Activated CD4-positive, alpha-beta T cell treated with anti-CD3 and anti-CD28 coated beads for 1 hour (primary cell): ENCODE measurements around the gene OR6C76.
"Not testable (repeated sequence)": the region's sequence is repeated elsewhere in the genome, so short reads cannot be mapped to it uniquely, and the experiment has no call there.

Source experiments
- DNase-seq: peaks from one replicate; pipeline ENCODE4 v3.0.0-alpha.2; 2020

The OR6C76 gene

DNA sequence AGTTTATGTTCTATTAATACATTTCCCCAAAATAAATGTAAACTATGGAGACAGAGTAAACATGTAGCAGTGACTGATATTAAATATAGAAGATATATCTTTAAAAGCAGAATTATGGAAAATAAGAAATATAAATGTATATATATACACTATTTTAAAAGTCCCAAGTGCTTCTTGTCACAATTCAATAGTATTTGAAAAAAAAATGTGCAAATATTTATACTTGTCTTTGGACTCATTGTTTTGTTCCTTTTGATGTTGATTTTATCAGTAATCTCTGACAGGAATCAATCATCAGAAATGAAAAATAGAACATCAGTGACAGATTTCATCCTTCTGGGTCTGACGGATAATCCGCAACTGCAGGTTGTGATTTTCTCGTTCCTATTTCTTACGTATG lies at the start of gene OR6C76:
OR6C76 (plus strand) TSS at position 301 of the 400 bp plus-strand sequence; CDS start at position 301, 0 bp downstream.
- no peak for DNase-seq

GRCh38 chr12:55385891-55386290 lies 40.2 kb upstream of the OR6C76 start:
- no peak for DNase-seq

DNA sequence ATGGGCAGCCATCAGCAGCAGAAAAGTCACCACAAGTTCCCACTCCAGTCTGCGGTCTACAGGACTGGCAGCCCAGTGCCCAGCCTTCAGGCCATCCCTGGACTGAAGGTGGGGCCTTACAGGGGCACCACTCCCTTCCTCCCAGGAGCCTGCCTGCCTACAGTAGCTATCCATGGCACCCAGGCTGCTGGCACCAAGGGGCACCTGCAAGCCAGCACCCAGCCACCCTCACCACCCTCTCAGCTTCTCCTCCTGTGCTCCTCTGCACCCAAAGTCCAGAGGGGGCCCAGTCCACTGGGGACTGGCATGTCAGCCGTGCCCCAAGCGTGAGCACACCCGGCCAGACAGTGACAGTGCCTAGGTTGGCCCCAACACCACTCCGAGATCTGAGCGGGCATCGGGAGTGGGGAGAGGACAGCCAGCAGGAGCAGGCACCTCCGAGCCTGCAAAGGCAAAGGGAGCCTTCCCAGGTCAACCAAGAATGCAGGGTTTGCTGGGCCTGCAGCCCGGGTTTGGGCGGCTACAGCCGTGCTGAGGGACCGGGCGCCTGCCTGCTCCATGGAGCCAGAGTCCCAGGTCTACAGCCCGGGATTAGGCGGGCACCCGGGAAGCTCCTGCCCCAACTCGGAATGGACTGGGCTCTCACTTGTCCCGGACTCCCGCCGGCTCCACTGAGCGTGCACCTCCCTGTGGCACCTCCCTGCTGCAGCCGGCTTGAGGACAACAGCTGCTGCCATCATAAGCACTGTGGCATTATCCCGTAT lies 33.8 kb upstream of the OR6C76 start:
- DNase-seq = no peak

- DNase-seq = no peak
Measured at GRCh38 chr12:55396326-55396725, 29.7 kb upstream of the OR6C76 start.

DNA sequence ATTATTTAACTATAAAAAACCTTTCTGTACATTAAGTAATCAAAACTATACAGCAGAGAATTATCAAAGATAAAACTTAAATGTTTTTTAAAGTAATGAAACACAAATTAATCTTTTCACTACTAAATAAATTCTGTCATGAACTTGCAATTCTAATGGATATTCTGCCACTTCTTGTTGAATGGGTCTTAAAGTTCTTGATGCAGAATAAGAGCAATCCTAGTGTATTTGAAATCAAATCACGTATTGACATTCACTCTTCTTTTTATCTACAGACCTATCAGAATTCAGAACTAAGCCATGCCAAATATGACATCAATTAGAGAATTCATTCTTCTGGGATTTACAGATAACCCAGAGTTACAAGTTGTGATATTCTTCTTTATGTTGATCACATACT lies 25.8 kb upstream of the OR6C76 start, which contains the start of gene OR6C65:
OR6C65 (plus strand) TSS at position 301 of the 400 bp plus-strand sequence; CDS start at position 301, 0 bp downstream.
- no peak for DNase-seq

DNA sequence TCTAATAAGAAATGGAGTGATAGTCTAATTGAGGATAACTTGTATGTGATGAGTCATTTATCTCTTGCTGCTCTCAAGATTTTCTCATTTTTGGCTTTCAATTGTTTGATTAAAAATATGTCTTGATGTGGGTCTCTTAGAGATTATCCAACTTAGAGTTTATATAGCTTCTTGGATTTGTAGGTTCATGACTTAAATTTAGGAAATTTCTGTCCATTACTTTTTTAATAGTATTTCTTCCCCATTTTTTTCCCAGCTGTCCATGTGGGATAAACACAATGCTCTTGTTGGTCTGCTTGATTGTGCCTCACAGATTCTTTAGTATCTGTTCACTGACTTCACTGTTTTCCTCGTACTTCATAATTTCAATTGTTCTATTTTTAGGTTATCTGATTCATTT lies 18.2 kb upstream of the OR6C76 start:
- DNase-seq = no peak

GRCh38 chr12:55409133-55409532 lies 16.9 kb upstream of the OR6C76 start:
- DNase-seq = not testable (repeated sequence)

DNA sequence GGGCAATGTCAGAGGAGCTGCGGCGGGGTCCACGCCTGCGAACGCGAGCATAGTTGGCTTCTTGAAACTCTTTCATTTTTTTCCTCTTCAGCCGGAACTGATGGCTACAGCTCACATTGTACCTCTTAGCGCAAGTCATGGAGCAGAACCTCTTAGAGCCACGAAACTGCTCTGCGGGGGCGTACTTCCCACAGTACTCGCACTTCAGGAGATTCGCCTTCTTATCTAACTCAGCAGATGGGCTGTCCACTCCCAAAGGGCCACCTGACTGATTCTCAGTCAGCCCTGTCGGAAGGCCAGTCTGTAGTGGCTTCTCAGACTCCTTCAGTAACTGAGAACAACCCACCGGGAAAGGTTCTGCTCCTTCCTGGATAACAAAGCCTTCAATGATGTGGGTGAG lies 13.9 kb upstream of the OR6C76 start:
- not testable (repeated sequence) for DNase-seq

GRCh38 chr12:55413498-55414388 lies 12.3 kb upstream of the OR6C76 start:
- DNase-seq = not testable (repeated sequence)

DNA sequence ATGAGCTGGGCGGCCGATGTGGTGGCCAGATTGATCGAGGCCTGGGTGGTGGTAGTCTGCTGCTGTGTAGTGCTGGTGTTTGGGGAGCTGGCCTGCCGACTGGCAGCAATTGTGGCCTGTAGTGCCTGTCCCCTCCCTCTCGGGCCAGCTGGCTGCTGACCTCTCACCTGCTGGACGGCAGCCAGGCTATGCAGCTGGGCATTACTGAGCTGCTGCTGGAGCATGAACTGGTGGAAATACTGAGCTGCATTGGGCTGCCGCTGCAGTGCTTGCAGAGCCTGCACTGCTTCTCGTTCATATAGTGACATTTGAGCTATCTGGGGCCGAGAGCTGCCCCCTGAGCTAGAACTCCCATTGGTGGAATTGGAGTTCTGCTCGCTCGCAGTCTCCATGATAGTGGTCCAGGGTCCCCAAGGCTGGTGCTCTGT lies 11.6 kb upstream of the OR6C76 start:
- not testable (repeated sequence) for DNase-seq

DNA sequence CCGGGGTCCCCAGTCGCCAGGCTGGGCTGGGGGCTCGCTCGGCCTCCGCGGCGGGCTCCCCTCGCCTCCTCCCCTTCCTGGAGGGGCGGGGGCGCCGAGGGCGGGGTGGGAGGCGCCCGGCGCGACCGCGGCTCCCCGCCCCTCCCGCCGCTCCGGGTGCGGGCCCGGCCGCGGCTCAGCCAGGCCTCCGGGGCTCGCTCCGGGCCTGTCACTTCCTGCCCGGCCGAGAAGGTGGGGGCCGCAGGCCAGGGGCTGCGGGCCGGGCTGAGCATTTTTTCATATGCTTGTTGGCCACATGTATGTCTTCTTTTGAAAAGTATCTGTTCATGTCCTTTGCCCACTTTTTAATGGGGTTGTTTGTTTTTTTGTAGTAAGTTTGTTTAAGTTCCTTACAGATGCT lies 11.2 kb upstream of the OR6C76 start:
- DNase-seq = not testable (repeated sequence)

- no peak for DNase-seq
Measured at GRCh38 chr12:55416961-55417360, 9.1 kb upstream of the OR6C76 start.

GRCh38 chr12:55420307-55420962 lies 5.6 kb upstream of the OR6C76 start:
- no peak for DNase-seq

DNA sequence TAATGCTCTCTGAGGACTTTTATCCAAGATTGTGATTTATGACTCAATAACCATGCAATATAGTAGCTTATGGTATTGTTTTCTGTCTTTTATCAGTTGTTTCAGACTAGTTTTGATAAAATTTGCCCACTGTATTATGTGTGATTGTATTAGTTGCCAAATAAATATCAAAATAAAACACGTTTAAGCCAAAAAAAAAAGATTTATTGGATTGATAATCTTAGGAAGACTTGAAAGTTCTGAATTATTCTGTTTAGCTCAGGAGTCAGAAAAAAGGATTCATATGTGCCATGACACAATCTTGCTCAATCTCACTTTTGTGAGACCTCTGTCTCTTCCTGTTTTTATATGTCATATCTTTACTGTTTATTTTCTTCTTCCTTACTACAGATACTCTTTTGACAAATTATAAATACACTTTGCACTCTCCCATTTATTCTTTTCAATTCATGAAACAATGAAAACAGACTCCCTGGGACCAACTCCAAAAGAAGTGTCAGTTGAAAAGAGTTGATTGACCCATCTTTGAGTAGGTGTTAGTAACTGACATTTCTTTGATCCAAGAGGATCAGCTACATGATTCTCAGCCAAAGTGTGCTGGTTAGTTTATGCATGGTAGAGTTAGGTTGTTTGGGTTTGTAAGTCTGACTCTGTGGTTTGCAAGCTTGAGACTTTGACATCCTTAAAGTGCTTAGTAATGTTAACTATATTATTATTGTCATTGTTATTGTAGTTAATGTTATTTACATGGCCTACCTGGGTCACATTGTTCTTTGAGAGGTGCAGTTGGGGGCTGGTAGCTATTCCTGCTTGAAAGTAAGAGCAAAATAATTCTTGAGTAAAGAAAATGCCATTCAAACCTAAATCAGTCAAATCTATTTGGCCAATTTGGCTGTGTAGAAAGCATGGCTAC lies 2.5 kb downstream of the OR6C76 start:
- no peak for DNase-seq

- not testable (repeated sequence) for DNase-seq
Measured at GRCh38 chr12:55441233-55441632, 15.2 kb downstream of the OR6C76 start.

- DNase-seq = no peak
Measured at GRCh38 chr12:55443776-55444175, 17.7 kb downstream of the OR6C76 start, which contains the start of gene OR6C2. Gene OR6C2 (plus strand): TSS chr12:55444076. CDS start chr12:55452214, 8,138 bp downstream.

DNA sequence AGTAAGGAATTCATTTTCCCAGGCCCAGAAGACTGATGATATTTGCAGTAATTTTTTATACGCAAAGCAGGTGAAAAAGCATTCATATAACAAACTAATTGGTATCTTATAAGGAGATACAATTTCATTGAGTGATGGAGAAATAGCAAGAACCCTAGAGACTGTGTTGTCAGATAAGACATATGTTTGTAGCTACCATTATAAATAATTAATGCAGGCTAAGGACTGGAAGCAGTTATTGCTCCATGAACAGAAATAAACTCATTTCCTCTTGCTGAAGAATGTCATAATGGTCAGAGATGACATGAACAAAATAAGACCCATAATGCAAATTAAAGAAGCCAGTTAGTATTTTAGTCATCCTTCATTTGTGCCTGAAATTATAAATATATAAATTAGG lies 19.3 kb downstream of the OR6C76 start:
- DNase-seq = no peak

DNA sequence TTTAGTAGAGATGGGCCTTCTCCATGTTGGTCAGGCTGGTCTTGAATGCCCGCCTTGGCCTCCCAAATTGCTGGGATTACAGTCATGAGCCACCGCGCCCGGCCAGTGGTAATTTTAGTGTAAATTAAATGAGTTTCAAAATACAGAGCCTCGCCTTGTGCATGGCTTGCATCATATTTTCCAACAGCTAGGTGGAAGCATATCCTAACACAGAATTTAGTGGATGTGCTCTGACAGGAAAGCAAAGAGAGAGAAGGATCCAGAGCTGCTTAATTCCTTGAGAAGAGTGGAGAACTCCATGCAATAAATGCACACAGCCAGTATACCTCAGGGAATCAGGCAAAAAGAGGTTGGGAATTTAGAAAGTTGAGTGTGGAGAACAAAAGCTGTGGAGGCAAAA lies 20.3 kb downstream of the OR6C76 start:
- no peak for DNase-seq

DNA sequence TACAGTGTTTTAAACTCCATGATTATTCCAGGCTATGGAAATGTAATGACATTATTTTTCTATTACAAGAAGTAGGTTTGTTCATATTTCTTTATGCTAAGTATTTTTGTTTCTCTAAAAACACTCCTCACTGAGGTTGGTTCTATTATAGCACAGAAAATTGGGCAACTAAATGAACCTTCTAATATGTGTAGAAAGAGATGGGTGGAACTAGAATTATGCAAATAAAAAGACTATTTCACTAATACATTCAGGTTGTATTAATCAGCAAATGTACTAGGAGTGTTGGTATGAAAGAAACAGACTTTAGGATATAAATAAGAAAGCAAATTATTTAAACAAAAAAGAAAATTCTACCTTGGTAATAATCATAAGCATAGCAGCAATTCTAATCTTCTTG lies 22.8 kb downstream of the OR6C76 start:
- no peak for DNase-seq

DNA sequence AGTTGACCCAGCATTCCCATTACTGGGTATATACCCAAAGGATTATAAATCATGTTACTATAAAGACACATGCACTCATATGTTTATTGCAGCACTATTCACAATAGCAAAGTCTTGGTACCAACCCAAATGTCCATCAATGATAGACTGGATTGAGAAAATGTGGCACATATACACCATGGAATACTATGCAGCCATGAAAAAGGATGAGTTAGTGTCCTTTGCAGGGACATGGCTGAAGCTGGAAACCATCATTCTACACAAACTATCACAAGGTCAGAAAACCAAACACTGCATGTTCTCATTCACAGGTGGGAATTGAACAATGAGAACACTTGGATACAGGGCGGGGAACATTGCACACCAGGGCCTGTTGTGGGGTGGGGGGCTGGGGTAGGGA lies 38.9 kb downstream of the OR6C76 start:
- not testable (repeated sequence) for DNase-seq

- no peak for DNase-seq
Measured at GRCh38 chr12:55467836-55468235, 41.8 kb downstream of the OR6C76 start.

- no peak for DNase-seq
Measured at GRCh38 chr12:55469291-55469690, 43.2 kb downstream of the OR6C76 start.
